ENCODE measurements around the gene PHF11. TPM values are rescaled to one million over a fixed set of nuclear protein-coding genes. Genes with fewer than 3 reads are reported as not detected.
"Not testable (repeated sequence)": the region's sequence is repeated elsewhere in the genome, so short reads cannot be mapped to it uniquely, and the experiment has no call there.

PHF11 gene
- total RNA-seq, 1 experiment from 2014 or later: 24.0 TPM

GRCh38 chr13:49560270-49561061 is 64.7 kb downstream of the PHF11 start:
- CTCF ChIA-PET: interaction anchor here (0.6 to 2.1 kb wide), 3 partner anchors 9 to 47 kb away, joined by 3 to 17 read pairs (median 5); no protein-coding TSS in a partner anchor
- Mint-ChIP-seq H3K36me3 (ENCODE audit: insufficient read depth, unreplicated experiment) (no peaks in the 10 kb centered on the region), H3K9me3 (ENCODE audit: low read depth, unreplicated experiment) (no peaks in the 10 kb centered on the region), H3K4me1 (ENCODE audit: low read depth, unreplicated experiment) (peaks cover 16% of the 10 kb centered on the region), H3K27ac (ENCODE audit: unreplicated experiment) (no peak overlapping the region), H3K4me3 (ENCODE audit: low read depth, unreplicated experiment) (no peak overlapping the region), H3K27me3 (ENCODE audit: unreplicated experiment) (no peaks in the 10 kb centered on the region)
- peak; percentile 38 for DNase-seq
- BruUV-seq (replicated peaks): no TSS peak
- no peak for TF ChIP-seq CTCF (IDR thresholded peaks at IDR 0.05; ENCODE audit: unreplicated experiment)
- intact Hi-C loops (cut with micrococcal nuclease; ENCODE audit: unreplicated experiment): loop anchor here (5.0 kb wide), 1 partner anchor 47 kb away; no protein-coding TSS in a partner anchor

DNA sequence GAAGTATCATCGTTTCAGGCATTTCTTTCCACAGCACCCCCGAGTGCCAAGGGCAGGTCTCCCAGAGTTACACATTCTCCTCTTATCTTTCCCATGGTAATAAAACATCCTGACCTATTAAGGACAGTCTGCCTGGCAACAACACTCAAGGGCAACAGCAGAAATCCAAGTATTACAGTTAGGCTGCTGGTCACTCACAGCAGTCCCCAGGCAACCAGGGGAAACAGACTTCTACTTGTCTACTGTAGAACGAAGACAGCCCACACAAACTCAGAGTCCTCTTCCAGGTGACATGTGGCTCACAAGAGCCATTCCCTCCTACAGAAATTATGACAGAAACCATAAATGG is 65.3 kb downstream of the PHF11 start:
- peaks cover 16% of the 10 kb centered on the region for H3K4me1 Mint-ChIP-seq (ENCODE audit: low read depth, unreplicated experiment)
- no peak for DNase-seq
- H3K27ac Mint-ChIP-seq (ENCODE audit: unreplicated experiment): no peak overlapping the region
- H3K9me3 Mint-ChIP-seq (ENCODE audit: low read depth, unreplicated experiment): no peaks in the 10 kb centered on the region
- intact Hi-C loops (cut with micrococcal nuclease; ENCODE audit: unreplicated experiment): loop anchor here (5.0 kb wide), 1 partner anchor 46 kb away; no protein-coding TSS in a partner anchor
- no peak for TF ChIP-seq CTCF (IDR thresholded peaks at IDR 0.05; ENCODE audit: unreplicated experiment)
- H3K27me3 Mint-ChIP-seq (ENCODE audit: unreplicated experiment): no peaks in the 10 kb centered on the region
- CTCF ChIA-PET: interaction anchor here (1.2 to 2.1 kb wide), 2 partner anchors 8 to 46 kb away, joined by 3 to 17 read pairs; no protein-coding TSS in a partner anchor
- H3K36me3 Mint-ChIP-seq (ENCODE audit: insufficient read depth, unreplicated experiment): no peaks in the 10 kb centered on the region
- no TSS peak for BruUV-seq (replicated peaks)
- H3K4me3 Mint-ChIP-seq (ENCODE audit: low read depth, unreplicated experiment): no peak overlapping the region

DNA sequence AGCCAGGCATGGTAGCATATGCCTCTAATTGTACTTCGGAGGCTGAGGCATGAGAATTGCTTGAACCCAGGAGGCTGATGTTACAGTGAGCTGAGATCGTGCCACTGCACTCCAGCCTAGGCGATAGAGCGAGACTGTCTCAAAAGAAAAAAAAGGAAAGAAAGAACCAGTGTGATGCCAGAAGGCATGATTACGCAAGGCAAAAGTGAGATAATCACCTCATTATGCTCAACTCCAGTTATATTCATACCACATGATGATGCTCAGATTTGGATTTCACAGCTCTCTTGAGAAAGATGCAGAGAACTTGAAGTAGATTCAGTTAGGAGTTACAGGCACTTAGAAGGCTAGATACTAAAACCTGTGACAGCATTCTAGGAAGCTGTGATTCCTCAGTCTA is 67.8 kb downstream of the PHF11 start:
- peaks cover 16% of the 10 kb centered on the region for H3K4me1 Mint-ChIP-seq (ENCODE audit: low read depth, unreplicated experiment)
- BruUV-seq (replicated peaks): no TSS peak
- CTCF ChIA-PET: no interaction called here
- H3K27ac Mint-ChIP-seq (ENCODE audit: unreplicated experiment): no peak overlapping the region
- no peak for TF ChIP-seq CTCF (IDR thresholded peaks at IDR 0.05; ENCODE audit: unreplicated experiment)
- intact Hi-C loops (cut with micrococcal nuclease; ENCODE audit: unreplicated experiment): loop anchor here (5.0 kb wide), 1 partner anchor 44 kb away; no protein-coding TSS in a partner anchor
- H3K4me3 Mint-ChIP-seq (ENCODE audit: low read depth, unreplicated experiment): no peak overlapping the region
- no peaks in the 10 kb centered on the region for H3K9me3 Mint-ChIP-seq (ENCODE audit: low read depth, unreplicated experiment)
- no peak for DNase-seq
- H3K27me3 Mint-ChIP-seq (ENCODE audit: unreplicated experiment): no peaks in the 10 kb centered on the region
- H3K36me3 Mint-ChIP-seq (ENCODE audit: insufficient read depth, unreplicated experiment): peaks cover 4% of the 10 kb centered on the region

DNA sequence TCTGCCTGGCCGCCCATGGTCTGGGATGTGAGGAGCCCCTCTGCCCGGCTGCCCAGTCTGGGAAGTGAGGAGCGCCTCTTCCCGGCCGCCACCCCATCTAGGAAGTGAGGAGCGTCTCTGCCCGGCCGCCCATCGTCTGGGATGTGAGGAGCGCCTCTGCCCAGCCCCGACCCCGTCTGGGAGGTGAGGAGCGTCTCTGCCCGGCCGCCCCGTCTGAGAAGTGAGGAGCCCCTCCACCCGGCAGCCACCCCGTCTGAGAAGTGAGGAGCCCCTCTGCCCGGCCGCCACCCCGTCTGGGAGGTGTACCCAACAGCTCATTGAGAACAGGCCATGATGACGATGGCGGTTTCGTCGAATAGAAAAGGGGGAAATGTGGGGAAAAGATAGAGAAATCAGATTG is 69.7 kb downstream of the PHF11 start:
- H3K9me3 Mint-ChIP-seq (ENCODE audit: low read depth, unreplicated experiment); H3K27ac Mint-ChIP-seq (ENCODE audit: unreplicated experiment); H3K4me3 Mint-ChIP-seq (ENCODE audit: low read depth, unreplicated experiment); CTCF ChIA-PET; DNase-seq; H3K36me3 Mint-ChIP-seq (ENCODE audit: insufficient read depth, unreplicated experiment); H3K27me3 Mint-ChIP-seq (ENCODE audit: unreplicated experiment); intact Hi-C loops (cut with micrococcal nuclease; ENCODE audit: unreplicated experiment); BruUV-seq (replicated peaks): not testable (repeated sequence)
- H3K4me1 Mint-ChIP-seq (ENCODE audit: low read depth, unreplicated experiment): peaks cover 11% of the 10 kb centered on the region

- Mint-ChIP-seq H3K4me3 (ENCODE audit: low read depth, unreplicated experiment) (no peak overlapping the region), H3K36me3 (ENCODE audit: insufficient read depth, unreplicated experiment) (peaks cover 4% of the 10 kb centered on the region), H3K27ac (ENCODE audit: unreplicated experiment) (no peak overlapping the region), H3K4me1 (ENCODE audit: low read depth, unreplicated experiment) (peaks cover 8% of the 10 kb centered on the region), H3K9me3 (ENCODE audit: low read depth, unreplicated experiment) (no peaks in the 10 kb centered on the region), H3K27me3 (ENCODE audit: unreplicated experiment) (no peaks in the 10 kb centered on the region)
- intact Hi-C loops (cut with micrococcal nuclease; ENCODE audit: unreplicated experiment): no loop called here
- DNase-seq: no peak
- CTCF ChIA-PET: no interaction called here
- BruUV-seq (replicated peaks): no TSS peak
- no peak for TF ChIP-seq CTCF (IDR thresholded peaks at IDR 0.05; ENCODE audit: unreplicated experiment)
These were observed 70.7 kb downstream of the PHF11 start for GRCh38 chr13:49566461-49566860.

Data from Calu3 (cell line).